Measurements from ENCODE around the gene STK17A.

The STK17A gene

DNA sequence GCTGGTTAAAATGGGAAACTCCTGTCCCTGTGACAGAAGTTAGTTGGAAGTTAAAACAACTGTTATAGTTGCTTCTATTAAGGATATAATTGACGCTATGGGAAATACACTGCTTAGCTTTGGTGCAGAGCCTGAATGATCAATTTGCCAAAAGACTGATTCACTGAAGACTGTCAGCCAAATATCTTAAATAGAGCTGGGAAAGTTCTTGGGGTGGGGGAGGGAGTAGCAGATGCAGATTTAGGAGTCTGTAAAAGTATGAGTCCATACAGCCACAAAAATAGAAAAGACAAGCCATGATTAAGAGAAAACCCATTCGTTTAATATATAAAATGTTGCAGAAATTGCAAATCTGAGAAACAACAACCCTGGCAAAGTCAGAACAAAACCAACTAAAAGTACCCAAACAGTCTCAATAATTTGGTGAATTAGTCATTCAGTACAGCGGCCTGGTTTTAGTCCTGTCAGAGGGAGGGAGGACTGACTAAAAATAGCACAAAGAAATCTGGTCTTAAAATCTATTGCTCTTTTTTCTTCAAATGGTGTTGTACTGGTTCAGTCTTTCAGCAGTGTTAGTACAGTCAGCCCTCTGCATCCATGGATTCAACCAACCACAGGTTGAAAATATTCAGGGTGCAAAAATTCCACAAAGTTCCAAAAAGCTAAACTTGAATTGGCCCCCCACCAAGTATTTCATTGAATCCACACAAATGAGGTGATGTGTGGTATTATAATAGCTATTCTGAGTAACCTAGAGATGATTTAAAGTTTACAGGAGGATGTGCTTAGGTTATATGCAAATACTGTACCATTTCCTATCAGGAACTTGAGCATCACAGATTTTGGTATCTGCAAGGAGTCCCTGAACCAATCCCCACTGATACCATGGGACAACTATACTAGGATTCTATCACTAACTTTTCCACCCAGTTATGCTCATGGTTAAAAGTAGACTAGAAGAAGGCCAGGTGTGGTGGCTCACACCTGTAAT, 30.0 kb downstream of the STK17A start:
- Histone ChIP-seq H3K4me2 (ENCODE audit: insufficient read depth, low read length) (no peak overlapping the region), H3K9ac (ENCODE audit: low read depth, low read length) (no peak overlapping the region), H3K36me3 (ENCODE audit: insufficient read depth, low read length) (peaks cover 91% of the 10 kb centered on the region), H4K20me1 (ENCODE audit: insufficient read depth, low read length) (peaks cover 77% of the 10 kb centered on the region), H3K79me2 (ENCODE audit: insufficient read depth, low read length) (peaks cover 97% of the 10 kb centered on the region), H3K27me3 (ENCODE audit: insufficient read depth, low read length, poor library complexity) (no peaks in the 10 kb centered on the region), H3K27ac (ENCODE audit: low read length) (no peak overlapping the region), H3K9me3 (ENCODE audit: insufficient read depth, low read length, severe bottlenecking) (no peaks in the 10 kb centered on the region), H3K4me1 (ENCODE audit: insufficient read depth, low read length) (no peaks in the 10 kb centered on the region), H2AFZ (ENCODE audit: low read depth, low read length) (no peak overlapping the region), H3K4me3 (ENCODE audit: low read depth in 1 of 2, low read length in 2 of 2) (no peak overlapping the region)
- no peak for ATAC-seq (ENCODE audit: insufficient read depth, low read depth)
- DNase-seq = no peak
- TF ChIP-seq EZH2 (IDR thresholded peaks at IDR 0.05; ENCODE audit: borderline replicate concordance, low read depth, low read length, severe bottlenecking) (no peak), CTCF (IDR thresholded peaks at IDR 0.05; ENCODE audit: borderline replicate concordance, extremely low read depth, low read length, poor library complexity, severe bottlenecking) (no peak)

- H3K9ac ChIP-seq (ENCODE audit: low read depth, low read length) = no peak overlapping the region
- H3K4me1 ChIP-seq (ENCODE audit: insufficient read depth, low read length) = no peaks in the 10 kb centered on the region
- no peaks in the 10 kb centered on the region for H3K9me3 ChIP-seq (ENCODE audit: insufficient read depth, low read length, severe bottlenecking)
- H3K79me2 ChIP-seq (ENCODE audit: insufficient read depth, low read length) = peaks cover 97% of the 10 kb centered on the region
- DNase-seq (no peak), ATAC-seq (ENCODE audit: insufficient read depth, low read depth) (0 out of 3 replicates have a peak, but pooled peaks have one; percentile 4)
- H3K4me3 ChIP-seq (ENCODE audit: low read depth in 1 of 2, low read length in 2 of 2) = no peak overlapping the region
- H3K36me3 ChIP-seq (ENCODE audit: insufficient read depth, low read length) = peaks cover 96% of the 10 kb centered on the region
- no peak overlapping the region for H3K27ac ChIP-seq (ENCODE audit: low read length)
- no peak overlapping the region for H2AFZ ChIP-seq (ENCODE audit: low read depth, low read length)
- no peaks in the 10 kb centered on the region for H3K27me3 ChIP-seq (ENCODE audit: insufficient read depth, low read length, poor library complexity)
- TF ChIP-seq EZH2 (IDR thresholded peaks at IDR 0.05; ENCODE audit: borderline replicate concordance, low read depth, low read length, severe bottlenecking) (no peak), CTCF (IDR thresholded peaks at IDR 0.05; ENCODE audit: borderline replicate concordance, extremely low read depth, low read length, poor library complexity, severe bottlenecking) (no peak)
- H3K4me2 ChIP-seq (ENCODE audit: insufficient read depth, low read length) = no peak overlapping the region
- H4K20me1 ChIP-seq (ENCODE audit: insufficient read depth, low read length) = peaks cover 84% of the 10 kb centered on the region
Measured at GRCh38 chr7:43615558-43616145, 32.7 kb downstream of the STK17A start.

- Histone ChIP-seq H3K27ac (ENCODE audit: low read length) (no peak overlapping the region), H3K4me1 (ENCODE audit: insufficient read depth, low read length) (no peaks in the 10 kb centered on the region), H4K20me1 (ENCODE audit: insufficient read depth, low read length) (peaks cover 83% of the 10 kb centered on the region), H2AFZ (ENCODE audit: low read depth, low read length) (no peak overlapping the region), H3K4me3 (ENCODE audit: low read depth in 1 of 2, low read length in 2 of 2) (no peak overlapping the region), H3K4me2 (ENCODE audit: insufficient read depth, low read length) (no peak overlapping the region), H3K27me3 (ENCODE audit: insufficient read depth, low read length, poor library complexity) (no peaks in the 10 kb centered on the region), H3K36me3 (ENCODE audit: insufficient read depth, low read length) (peaks cover 95% of the 10 kb centered on the region), H3K79me2 (ENCODE audit: insufficient read depth, low read length) (peaks cover 95% of the 10 kb centered on the region), H3K9ac (ENCODE audit: low read depth, low read length) (no peak overlapping the region), H3K9me3 (ENCODE audit: insufficient read depth, low read length, severe bottlenecking) (no peaks in the 10 kb centered on the region)
- DNase-seq (no peak), ATAC-seq (ENCODE audit: insufficient read depth, low read depth) (no peak)
- TF ChIP-seq EZH2 (IDR thresholded peaks at IDR 0.05; ENCODE audit: borderline replicate concordance, low read depth, low read length, severe bottlenecking) = no peak
- no peak for TF ChIP-seq CTCF (IDR thresholded peaks at IDR 0.05; ENCODE audit: borderline replicate concordance, extremely low read depth, low read length, poor library complexity, severe bottlenecking)
Measured at GRCh38 chr7:43616977-43617376, 34.1 kb downstream of the STK17A start.
